Prostate gland (tissue), 2 donors: ENCODE measurements around the gene EVC. TPM values are rescaled to one million over a fixed set of nuclear protein-coding genes. Genes with fewer than 3 reads are reported as not detected.

Experiments used
- DNase-seq: peaks from one replicate; pipeline ENCODE4 v3.0.0-alpha.2; 2019; ENCODE audit warnings: low spot score
- H3K27ac ChIP-seq, 2 donors: fragments of 200-600 bp; sonication (generic); 2 replicates each; pipeline ENCODE4 v1.5.1; 2017 to 2019
- H3K27me3 ChIP-seq: fragments of 200-600 bp; sonication (generic); replicated peaks from 2 replicates; pipeline ENCODE4 v1.5.1; 2019; ENCODE audit not compliant: insufficient read depth
- H3K36me3 ChIP-seq, 2 donors: fragments of 200-600 bp; sonication (generic); 1 replicate in 1 of 2; 2 replicates in 1 of 2; pipeline versions ENCODE4 v1.5.1 to v1.8.1; 2017 to 2019
- H3K4me1 ChIP-seq: fragments of 200-600 bp; sonication (generic); replicated peaks from 2 replicates; pipeline ENCODE4 v1.5.1; 2019
- H3K4me3 ChIP-seq, 2 donors: fragments of 200-600 bp; sonication (generic); 2 replicates each; pipeline ENCODE4 v1.5.1; 2017 to 2019
- H3K9me3 ChIP-seq: fragments of 200-600 bp; sonication (generic); 2 replicates; pipeline ENCODE4 v1.5.1; 2017
- POLR2A ChIP-seq: fragments of 450-650 bp; IDR thresholded peaks from one replicate; pipeline ENCODE4 v1.6.1; 2016; ENCODE audit warnings: antibody characterized with exemption, mild to moderate bottlenecking
- POLR2AphosphoS5 ChIP-seq: sonication (generic); formaldehyde crosslinking; IDR thresholded peaks from one replicate; pipeline ENCODE4 v1.6.1; 2017; ENCODE audit warnings: antibody characterized with exemption
- WGBS: methylation state at CpG from one replicate; pipeline ENCODE4 v1.1.5; 2018; 5-methylcytosine and 5-hydroxymethylcytosine counted together
- intact Hi-C: fragments of 100-400 bp; cut with DNase I; formaldehyde crosslinking; loops from one replicate; pipeline ENCODE4 v1.14.2; 2022
- total RNA-seq, 2 donors: library from RNA; depleted of rRNA; stranded (reverse); fragments of >200 nt; gene quantifications; one replicate each; pipeline ENCODE4 v1.1.0, GENCODE V29; 2016
- TF ChIP-seq, protein P1 (sequence below), 4 experiments: fragments of 200-600 bp in 2 of 4; fragments of 450-650 bp in 2 of 4; sonication (generic) in 2 of 4; IDR thresholded peaks; 1 replicate in 3 of 4; 2 replicates in 1 of 4; pipeline ENCODE4 v1.5.1; 2016 to 2019; ENCODE audit warnings: antibody characterized with exemption in 4 of 4, mild to moderate bottlenecking in 2 of 4, moderate library complexity in 2 of 4

The EVC gene
- total RNA-seq, 2 donors from 2014 or later: 49.0 to 55.7 TPM

- H3K4me1 ChIP-seq: no peaks in the 10 kb centered on the region
- no peak overlapping the region for H3K4me3 ChIP-seq
- no peaks in the 10 kb centered on the region for H3K9me3 ChIP-seq
- no peaks in the 10 kb centered on the region for H3K36me3 ChIP-seq
- WGBS: 64% methylated on average over 4 of the region's 4 CpGs
- no peaks in the 10 kb centered on the region for H3K27me3 ChIP-seq
- DNase-seq: no peak
- TF ChIP-seq POLR2AphosphoS5: no peak
- no peak for TF ChIP-seq POLR2A
- TF ChIP-seq, protein P1, sequence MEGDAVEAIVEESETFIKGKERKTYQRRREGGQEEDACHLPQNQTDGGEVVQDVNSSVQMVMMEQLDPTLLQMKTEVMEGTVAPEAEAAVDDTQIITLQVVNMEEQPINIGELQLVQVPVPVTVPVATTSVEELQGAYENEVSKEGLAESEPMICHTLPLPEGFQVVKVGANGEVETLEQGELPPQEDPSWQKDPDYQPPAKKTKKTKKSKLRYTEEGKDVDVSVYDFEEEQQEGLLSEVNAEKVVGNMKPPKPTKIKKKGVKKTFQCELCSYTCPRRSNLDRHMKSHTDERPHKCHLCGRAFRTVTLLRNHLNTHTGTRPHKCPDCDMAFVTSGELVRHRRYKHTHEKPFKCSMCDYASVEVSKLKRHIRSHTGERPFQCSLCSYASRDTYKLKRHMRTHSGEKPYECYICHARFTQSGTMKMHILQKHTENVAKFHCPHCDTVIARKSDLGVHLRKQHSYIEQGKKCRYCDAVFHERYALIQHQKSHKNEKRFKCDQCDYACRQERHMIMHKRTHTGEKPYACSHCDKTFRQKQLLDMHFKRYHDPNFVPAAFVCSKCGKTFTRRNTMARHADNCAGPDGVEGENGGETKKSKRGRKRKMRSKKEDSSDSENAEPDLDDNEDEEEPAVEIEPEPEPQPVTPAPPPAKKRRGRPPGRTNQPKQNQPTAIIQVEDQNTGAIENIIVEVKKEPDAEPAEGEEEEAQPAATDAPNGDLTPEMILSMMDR (IDR thresholded peaks at IDR 0.05): no peak
- no peak overlapping the region for H3K27ac ChIP-seq
- intact Hi-C loops: no loop called here
Measured at GRCh38 chr4:5718411-5718810, 7.4 kb downstream of the EVC start.

DNA sequence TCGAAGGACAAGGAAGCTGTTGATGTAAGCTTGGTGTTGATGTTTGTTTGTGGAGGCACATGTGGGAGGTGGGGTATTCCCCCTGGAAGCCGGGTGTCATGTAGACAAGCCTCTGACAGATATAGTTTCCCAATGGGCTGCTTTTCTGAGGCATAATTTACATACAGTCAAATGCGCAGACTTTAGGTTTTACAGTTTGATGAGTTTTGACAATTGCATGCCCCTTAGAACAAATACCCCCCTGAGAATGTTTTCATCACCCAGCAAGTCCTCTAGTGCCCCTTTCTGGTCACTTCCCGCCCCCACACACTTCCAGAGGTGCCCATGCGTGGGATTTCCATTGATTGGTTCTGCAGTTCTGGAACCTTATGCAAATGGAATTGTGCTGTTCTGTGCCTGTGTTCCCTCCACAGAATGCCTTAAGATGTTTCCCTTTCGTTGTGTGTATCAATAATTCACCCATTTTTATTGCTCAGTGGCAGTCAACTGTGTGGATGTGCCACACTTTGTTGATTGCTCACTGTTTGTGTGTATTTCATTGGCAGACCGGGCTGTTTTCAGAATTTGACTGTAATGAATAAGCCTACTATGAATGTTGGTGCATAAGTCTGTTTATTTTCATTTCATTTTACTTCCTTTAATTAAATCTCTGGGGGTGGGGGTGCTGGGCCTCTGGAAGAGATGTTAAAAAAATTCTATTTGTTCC, 8.5 kb downstream of the EVC start:
- intact Hi-C loops: no loop called here
- 74% methylated on average over 7 of the region's 7 CpGs for WGBS
- TF ChIP-seq POLR2AphosphoS5: no peak
- TF ChIP-seq POLR2A: no peak
- TF ChIP-seq, protein P1 (IDR thresholded peaks at IDR 0.05): no peak

DNA sequence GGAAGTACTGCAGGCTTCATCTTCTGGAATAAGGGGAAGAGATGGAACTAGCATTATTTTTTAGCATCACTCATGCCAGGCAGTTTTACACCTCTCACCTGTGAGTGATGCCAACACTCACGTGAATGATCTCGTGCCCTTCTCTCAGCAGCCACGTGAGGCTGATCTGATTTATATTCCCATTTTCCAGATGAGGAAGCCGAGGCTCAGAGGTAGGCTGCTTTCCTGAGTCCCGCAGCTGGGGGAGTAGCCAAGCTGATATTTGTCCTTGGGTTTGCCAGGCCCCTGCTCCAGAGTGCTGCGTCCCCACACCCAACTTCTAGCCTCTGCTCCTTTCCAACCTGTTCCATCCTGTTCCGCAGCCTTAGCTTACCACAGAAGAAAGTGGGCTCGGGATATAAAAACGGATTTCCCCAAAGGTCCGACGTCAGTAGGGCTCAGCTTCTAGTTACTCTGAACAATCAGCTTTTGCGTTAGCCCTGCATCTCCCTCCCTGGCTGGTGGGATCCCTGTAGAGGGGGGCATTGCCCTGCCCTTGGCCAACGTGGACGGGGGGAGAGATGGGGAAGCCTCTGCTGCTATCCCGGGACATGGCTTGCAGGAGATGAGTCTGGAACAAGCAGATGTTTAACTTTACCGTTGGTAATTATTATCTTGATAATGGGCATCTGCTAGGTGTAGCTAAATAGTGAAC, 9.3 kb downstream of the EVC start:
- no peak overlapping the region for H3K27ac ChIP-seq
- no peaks in the 10 kb centered on the region for H3K4me1 ChIP-seq
- H3K36me3 ChIP-seq: no peaks in the 10 kb centered on the region
- intact Hi-C loops: no loop called here
- DNase-seq: no peak
- H3K9me3 ChIP-seq: no peaks in the 10 kb centered on the region
- TF ChIP-seq POLR2AphosphoS5: no peak
- TF ChIP-seq POLR2A: no peak
- TF ChIP-seq, protein P1 (IDR thresholded peaks at IDR 0.05): no peak
- no peak overlapping the region for H3K4me3 ChIP-seq
- 84% methylated on average over 16 of the region's 16 CpGs for WGBS
- no peaks in the 10 kb centered on the region for H3K27me3 ChIP-seq

More for the DNA sequence above, 8.5 kb downstream of the EVC start:
- Histone ChIP-seq H3K36me3 (no peaks in the 10 kb centered on the region), H3K27ac (no peak overlapping the region), H3K4me3 (no peak overlapping the region), H3K4me1 (no peaks in the 10 kb centered on the region), H3K27me3 (no peaks in the 10 kb centered on the region), H3K9me3 (no peaks in the 10 kb centered on the region)
- DNase-seq: no peak

- Histone ChIP-seq H3K4me3 (no peak overlapping the region), H3K4me1 (no peaks in the 10 kb centered on the region), H3K27me3 (no peaks in the 10 kb centered on the region), H3K9me3 (no peaks in the 10 kb centered on the region), H3K36me3 (no peaks in the 10 kb centered on the region), H3K27ac (no peak overlapping the region)
- 86% methylated on average over 3 of the region's 3 CpGs for WGBS
- intact Hi-C loops: no loop called here
- DNase-seq: no peak
- no peak for TF ChIP-seq POLR2A
- TF ChIP-seq POLR2AphosphoS5: no peak
- TF ChIP-seq, protein P1 (IDR thresholded peaks at IDR 0.05): no peak
Measured at GRCh38 chr4:5720980-5721379, 10.0 kb downstream of the EVC start.

- TF ChIP-seq, protein P1 (IDR thresholded peaks at IDR 0.05): no peak
- no peak for TF ChIP-seq POLR2A
- TF ChIP-seq POLR2AphosphoS5: no peak
- no peaks in the 10 kb centered on the region for H3K27me3 ChIP-seq
- no peak overlapping the region for H3K4me3 ChIP-seq
- intact Hi-C loops: no loop called here
- H3K36me3 ChIP-seq: no peaks in the 10 kb centered on the region
- no peaks in the 10 kb centered on the region for H3K9me3 ChIP-seq
- no peak for DNase-seq
- no peak overlapping the region for H3K27ac ChIP-seq
- 60% methylated on average over 5 of the region's 5 CpGs for WGBS
- no peaks in the 10 kb centered on the region for H3K4me1 ChIP-seq
Measured at GRCh38 chr4:5721923-5722322, 10.9 kb downstream of the EVC start.
